Left kidney (tissue), 2 donors: Measurements from ENCODE around the gene PRKG1. TPM values are rescaled to one million over a fixed set of nuclear protein-coding genes. Genes with fewer than 3 reads are reported as not detected.
"Not testable (repeated sequence)": the region's sequence is repeated elsewhere in the genome, so short reads cannot be mapped to it uniquely, and the experiment has no call there.

Source experiments
- DNase-seq: peaks from one replicate; pipeline ENCODE4 v3.0.0-alpha.2; 2013
- polyA plus RNA-seq: library from polyadenylated mRNA; unstranded; fragments of 120-200 nt; gene quantifications from one replicate; pipeline ENCODE4 v1.2.1, GENCODE V29; 2013; ENCODE audit not compliant: insufficient read length

PRKG1 gene
- polyA plus RNA-seq, 1 donor: 14.9 TPM

DNA sequence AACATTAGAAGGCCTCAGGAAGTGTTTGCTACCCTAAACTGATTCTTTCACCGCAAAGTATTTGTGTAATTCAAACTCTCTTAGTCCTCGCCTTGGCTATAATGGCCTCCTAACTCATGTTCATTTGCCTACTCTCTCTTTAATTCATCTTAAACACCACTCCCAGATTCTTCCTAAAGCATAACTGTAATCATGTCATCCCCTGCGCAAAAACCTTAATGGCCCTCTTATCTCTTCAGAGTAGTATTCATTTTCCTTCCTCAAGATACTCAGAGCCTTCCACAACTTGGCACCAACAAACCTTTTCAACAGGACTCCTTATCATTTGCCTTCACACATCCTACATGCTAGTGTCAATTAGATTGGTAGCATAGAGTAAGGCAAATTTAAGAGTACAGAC, 582.2 kb downstream of the PRKG1 start:
- DNase-seq: no peak

DNA sequence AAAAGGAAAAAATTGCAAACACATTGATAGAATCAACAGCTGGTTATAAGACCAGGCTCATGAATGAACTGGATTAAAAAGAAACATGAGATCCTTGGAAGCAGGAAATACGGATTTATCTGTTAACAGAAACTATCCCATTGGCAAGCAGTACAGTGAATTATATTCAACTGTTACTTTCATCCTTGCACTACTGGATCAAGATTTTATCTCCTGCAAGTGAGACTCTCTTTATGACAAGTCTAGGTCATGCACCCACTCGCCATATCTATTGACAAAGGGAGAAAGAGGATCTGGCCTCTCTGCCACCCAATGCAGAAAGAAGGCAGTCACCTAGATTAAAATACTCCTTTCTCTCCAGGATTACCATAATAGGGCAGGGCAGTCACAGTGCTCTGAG, 583.7 kb downstream of the PRKG1 start:
- DNase-seq: no peak

DNA sequence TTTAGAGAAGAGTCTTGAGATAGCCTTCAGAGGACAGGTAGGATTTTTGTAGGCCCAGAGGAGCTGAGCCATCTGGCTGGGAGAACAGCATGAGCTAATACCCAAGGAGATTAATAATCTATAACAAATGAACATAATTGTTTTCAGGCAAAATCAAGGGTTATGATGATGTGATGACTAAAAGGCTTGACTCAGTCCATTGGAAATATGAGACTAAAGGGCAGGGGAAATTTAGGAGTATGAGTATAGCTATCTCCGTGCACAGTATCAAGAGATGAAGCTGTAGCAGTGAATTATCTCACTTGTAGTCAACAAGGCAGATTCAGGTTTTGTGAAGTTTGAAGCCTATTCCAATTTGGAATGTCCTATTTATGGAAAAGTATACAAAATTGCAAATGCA, 585.1 kb downstream of the PRKG1 start:
- DNase-seq: no peak

DNA sequence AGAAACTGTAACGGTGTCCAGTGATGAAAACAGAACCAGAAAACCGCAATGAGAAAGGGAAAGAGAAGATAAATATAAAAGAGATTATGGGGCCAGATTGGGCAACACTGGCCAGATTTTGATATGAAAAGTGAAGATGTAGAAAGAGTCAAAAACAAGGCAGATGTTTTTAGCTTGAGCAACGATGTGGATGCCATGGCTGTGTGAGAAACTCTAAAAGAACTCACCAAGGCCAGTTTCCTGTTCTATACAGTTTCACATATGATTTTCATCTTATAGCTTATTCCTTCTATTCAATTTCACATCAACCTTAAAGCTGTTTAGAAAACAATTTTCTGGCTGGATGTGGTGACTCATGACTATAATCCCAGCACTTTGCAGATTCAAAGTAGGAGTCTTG, 588.8 kb downstream of the PRKG1 start:
- DNase-seq: no peak

DNA sequence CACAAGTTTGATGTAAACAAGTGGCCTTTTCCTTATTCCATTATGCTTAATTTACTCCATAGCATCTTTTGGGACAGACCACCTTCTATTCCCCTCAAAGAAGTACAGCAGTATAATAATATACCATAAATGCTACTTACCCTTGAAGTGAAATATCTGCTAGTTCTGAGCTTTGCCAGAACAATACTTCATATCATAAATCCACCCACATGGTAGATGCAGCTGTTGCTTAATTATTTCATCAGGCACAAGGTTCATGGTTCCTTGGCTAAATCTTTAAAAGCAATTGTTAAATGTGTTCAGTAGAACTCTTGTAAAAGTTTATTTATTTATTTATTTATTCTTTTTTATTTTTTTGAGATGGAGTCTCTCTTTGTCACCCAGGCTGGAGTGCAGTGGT, 592.2 kb downstream of the PRKG1 start:
- no peak for DNase-seq

DNA sequence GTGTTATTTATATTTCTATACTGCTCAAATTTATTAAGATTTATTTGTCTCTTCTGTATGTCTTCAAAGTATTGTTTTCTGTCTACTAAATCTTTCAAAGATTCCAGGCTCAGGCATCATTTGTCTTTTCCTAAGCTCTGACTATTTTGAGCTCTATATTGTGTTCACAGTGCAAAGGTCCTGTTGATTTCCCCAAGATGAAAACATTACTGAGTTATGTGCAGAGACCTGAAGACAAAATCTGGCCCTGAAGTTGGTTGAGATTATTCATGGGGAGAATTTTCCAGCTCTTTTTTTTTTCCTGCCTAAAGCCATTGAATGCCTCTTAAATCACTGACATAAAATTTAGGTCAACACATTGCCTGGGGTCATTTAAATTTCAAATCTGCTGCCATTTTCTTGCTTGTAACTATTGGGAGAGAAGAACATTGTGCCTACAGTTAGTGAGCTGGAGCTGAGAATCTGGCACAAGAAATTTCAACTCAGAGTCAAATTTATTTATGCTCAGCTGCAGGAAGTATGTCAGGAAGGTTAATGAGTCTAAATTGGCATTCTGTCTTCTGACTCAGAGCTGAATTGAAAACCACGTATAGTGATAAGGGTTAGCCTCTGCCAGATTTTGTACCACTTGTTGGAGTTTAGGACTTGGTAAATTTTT, 593.5 kb downstream of the PRKG1 start:
- no peak for DNase-seq

GRCh38 chr10:51668336-51668689, 594.0 kb downstream of the PRKG1 start:
- DNase-seq: no peak

DNA sequence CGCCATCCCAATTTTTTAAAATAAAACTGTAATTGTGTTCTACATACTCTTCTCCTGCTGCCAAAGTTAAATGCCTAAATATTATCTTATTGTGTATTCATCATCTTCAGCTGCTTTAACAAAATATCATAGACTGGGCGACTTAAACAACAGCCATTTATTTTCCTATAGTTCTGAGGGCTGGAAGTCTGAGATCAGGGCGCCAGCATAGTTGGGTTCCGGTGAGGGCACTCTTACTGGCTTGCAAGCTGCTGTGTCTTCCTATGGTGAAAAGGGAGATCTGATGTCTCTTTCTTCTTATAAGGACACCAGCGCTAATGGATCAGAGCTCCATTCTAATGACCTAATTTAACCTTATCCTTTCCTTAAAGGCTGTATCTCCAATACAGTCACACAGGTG, 594.8 kb downstream of the PRKG1 start:
- no peak for DNase-seq

GRCh38 chr10:51672039-51672535, 597.8 kb downstream of the PRKG1 start:
- DNase-seq: no peak

DNA sequence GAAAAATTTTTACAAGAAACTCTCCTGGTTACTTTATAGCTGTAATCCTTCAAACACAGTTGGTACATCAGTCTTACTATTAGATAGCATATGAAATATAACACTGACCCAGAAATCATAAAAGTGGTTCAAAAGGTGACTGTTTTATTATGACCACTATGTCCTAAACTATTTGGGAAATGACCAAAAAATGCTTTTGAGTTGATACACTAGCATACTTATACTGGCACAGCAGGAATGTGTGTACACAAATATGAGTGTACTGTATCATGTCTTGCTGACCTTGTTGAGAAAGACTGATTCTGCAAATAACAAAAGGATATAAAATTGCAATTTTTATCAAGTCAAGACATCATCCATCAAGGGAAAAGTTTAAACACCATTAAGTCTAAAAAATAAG, 600.8 kb downstream of the PRKG1 start:
- DNase-seq: no peak

DNA sequence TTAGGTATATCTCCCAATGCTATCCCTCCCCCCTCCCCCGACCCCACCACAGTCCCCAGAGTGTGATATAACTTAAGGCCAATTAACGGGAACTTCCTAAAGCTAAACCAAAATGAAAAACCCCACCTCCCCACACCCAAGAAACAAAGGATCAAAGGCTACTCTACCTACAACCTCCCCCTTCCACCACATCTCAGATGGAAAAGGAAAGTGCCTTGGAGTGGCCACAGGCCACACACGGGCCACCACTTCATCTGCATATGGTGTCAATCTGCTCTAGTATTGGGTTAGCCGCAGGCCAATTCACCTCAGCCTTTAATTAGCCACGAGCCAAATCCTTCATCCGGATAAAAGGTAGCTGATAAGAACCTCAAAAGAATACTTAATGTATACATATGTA, 605.6 kb downstream of the PRKG1 start:
- no peak for DNase-seq

DNA sequence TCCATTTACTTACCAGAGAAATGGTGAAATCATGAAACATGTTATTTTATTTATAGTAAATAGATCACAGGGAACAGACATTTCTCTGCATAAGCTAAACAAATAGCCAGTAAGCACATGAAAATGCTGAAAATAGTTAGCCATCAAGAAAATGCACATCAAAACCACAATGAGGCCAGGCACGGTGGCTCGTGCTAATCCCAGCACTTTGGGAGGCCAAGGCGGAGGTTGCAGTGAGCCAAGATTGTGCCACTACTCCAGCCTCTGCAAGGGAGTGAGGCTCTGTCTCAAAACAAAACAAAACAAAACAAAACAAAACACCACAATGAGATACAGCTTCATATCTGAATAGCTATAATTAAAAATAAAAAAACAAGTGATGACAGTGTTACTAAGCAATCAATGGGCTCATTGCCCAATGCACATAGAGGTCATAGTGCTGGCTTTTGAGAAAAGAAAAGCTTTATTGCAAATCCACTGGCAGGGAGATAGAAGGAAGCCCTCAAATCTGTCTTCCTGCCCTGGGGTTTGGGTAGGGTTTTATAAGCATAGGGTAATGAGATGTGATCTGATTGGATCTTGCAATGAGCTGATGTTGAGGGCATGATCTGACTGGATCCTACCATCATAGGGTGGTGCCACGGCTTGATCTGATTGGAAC, 608.9 kb downstream of the PRKG1 start:
- no peak for DNase-seq

GRCh38 chr10:51685768-51686167, 611.5 kb downstream of the PRKG1 start:
- DNase-seq: no peak

GRCh38 chr10:51687296-51687695, 613.0 kb downstream of the PRKG1 start:
- no peak for DNase-seq

- DNase-seq: not testable (repeated sequence)
These were observed 614.5 kb downstream of the PRKG1 start for GRCh38 chr10:51688826-51689225.

GRCh38 chr10:51689536-51689935, 615.2 kb downstream of the PRKG1 start:
- DNase-seq: no peak

DNA sequence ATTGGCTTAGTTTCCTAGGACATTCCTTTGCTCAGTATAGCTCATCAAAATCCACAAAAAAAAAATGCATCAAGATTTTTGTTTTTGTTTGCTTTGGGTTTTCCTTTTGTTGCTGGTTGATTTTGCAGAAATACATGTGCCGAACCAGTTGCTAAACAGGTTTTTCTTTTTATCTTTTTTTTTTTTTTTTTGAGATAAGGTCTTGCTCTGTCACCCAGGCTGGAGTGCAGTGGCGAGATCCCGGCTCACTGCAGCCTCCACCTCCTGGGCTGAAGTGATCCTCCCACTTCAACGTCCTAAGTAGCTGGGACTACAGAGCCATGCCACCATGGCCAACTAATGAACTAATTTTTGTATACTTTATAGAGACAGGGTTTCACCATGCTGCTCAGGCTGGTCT, 616.8 kb downstream of the PRKG1 start:
- DNase-seq: no peak

DNA sequence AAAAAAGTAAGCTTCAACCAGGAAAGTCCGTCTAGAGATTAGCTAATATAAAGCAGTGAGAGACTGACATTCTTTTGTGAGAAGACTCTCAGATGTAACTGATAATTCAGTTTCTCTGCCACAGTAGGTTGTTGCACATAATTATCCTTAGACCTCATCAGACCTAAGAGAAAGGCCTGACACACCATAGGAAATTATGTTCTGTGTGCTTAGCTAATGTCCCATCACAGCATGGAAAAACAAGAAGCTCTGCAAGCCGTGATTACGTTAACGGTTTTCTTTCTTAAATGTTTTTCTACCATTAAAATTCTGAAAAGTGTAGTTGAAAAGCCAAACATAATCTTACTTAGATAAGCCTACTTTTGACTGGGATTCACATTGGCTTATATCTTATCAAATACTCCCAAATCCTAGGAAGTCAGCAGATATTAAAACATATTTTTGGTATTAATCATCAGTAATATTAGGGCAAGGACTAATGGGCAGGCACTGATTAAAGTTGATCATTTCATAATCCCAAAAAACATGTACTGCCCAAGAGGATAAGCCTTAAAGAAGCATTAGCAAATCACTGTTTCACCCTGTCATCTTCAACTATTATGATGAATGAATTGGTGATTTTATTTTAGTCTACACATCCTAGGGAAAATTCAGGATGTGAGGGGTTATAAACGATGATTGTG, 619.9 kb downstream of the PRKG1 start:
- no peak for DNase-seq

- DNase-seq: no peak
These were observed 622.0 kb downstream of the PRKG1 start for GRCh38 chr10:51696251-51696650.

GRCh38 chr10:51698473-51699063, 624.3 kb downstream of the PRKG1 start:
- DNase-seq: no peak

DNA sequence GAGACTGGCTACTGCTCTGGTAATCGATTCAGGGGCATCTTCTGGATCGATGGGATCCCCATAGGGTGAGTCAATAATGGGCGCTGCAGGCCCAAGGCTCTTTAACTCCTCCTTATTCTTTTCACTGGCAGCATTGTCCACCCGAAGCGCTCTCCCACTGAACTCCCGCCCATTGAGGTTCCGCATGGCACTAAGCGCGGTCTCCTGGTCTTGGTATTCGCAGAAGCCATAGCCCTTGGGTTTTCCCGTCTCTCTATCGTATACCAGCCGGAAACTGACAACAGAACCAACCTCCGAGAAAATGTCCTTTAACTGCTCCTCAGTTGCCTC, 624.8 kb downstream of the PRKG1 start:
- DNase-seq: no peak

DNA sequence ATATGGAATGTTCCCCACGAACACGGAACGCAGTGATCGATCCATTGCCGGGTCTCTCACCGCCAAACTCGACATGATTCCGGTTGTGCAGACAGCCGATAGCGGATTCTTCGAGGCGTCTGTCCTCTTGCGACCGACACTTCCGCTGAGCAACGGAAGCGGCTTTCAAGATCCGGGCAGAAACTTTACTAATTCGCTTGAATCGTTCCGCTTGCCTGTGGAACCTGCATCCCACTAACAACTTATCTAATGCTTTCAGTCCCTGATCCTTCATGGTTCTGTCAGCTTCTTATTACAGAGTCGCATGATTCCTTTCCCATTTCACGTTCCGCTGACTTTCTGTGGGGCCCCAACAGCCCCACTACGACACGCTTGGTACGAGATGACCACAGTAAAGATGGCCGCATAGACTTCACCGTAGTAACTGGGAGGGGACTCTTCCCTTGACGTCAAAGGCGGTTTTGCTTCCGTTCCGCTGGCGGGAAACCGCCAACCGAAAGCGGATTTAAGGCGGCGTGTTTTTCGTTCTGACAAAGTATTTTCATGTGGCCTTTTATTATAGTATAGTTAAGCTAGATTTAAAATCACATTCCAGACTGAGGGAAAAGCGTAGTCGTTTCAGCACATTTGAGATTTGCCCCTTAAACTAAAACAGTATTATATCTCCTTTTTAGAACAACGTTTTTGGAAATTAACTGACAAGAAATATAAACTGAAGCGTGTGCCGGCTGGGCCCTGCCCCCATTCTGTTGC, 625.4 kb downstream of the PRKG1 start, which contains the start of gene CSTF2T:
Gene CSTF2T (minus strand): TSS at position 121 of the 753 bp plus-strand sequence. CDS start 46 bp downstream, at position 75.
- peak; percentile 95 for DNase-seq
